ENCODE data around the gene ZNRD2.

GRCh38 chr11:65558002-65558929 is 12.0 kb upstream of the ZNRD2 start, which contains the start of gene LTBP3:
- TF ChIP-seq POLR2A (IDR thresholded peaks at IDR 0.05; ENCODE audit: low read length) (peak; percentile 32), GATA1 (IDR thresholded peaks at IDR 0.05; ENCODE audit: low read depth, low read length) (no peak)

Data from erythroblast (primary cell).